ENCODE measurements around the gene MORF4L1.
"Not testable (repeated sequence)": the region's sequence is repeated elsewhere in the genome, so short reads cannot be mapped to it uniquely, and the experiment has no call there.

Gene MORF4L1

GRCh38 chr15:78879517-78880241 is 7.0 kb downstream of the MORF4L1 start:
- no peaks in the 10 kb centered on the region for H3K27me3 ChIP-seq (ENCODE audit: insufficient read depth, low read length)
- no peaks in the 10 kb centered on the region for H3K9me3 ChIP-seq (ENCODE audit: insufficient read depth, low read depth, low read length)
- no peak overlapping the region for H3K9ac ChIP-seq (ENCODE audit: low read depth, low read length)
- H3K36me3 ChIP-seq (ENCODE audit: insufficient read depth, low read depth, low read length) = peaks cover 69% of the 10 kb centered on the region
- H3K4me1 ChIP-seq (ENCODE audit: insufficient read depth, low read length) = peaks cover 13% of the 10 kb centered on the region; the same call in 1 of the 2 replicates
- H3K4me3 ChIP-seq (ENCODE audit: low read length) = no peak overlapping the region
- no peak overlapping the region for H3K27ac ChIP-seq (ENCODE audit: low read length)

GRCh38 chr15:78880242-78880533 is 7.5 kb downstream of the MORF4L1 start:
- Histone ChIP-seq H3K9ac (ENCODE audit: low read depth, low read length) (no peak overlapping the region), H3K4me1 (ENCODE audit: insufficient read depth, low read length) (peaks cover 13% of the 10 kb centered on the region; the same call in 1 of the 2 replicates), H3K4me3 (ENCODE audit: low read length) (no peak overlapping the region), H3K27me3 (ENCODE audit: insufficient read depth, low read length) (no peaks in the 10 kb centered on the region), H3K36me3 (ENCODE audit: insufficient read depth, low read depth, low read length) (peaks cover 74% of the 10 kb centered on the region), H3K9me3 (ENCODE audit: insufficient read depth, low read depth, low read length) (no peaks in the 10 kb centered on the region), H3K27ac (ENCODE audit: low read length) (no peak overlapping the region)

GRCh38 chr15:78880813-78881212 is 8.1 kb downstream of the MORF4L1 start:
- no peak overlapping the region for H3K4me3 ChIP-seq (ENCODE audit: low read length)
- peaks cover 80% of the 10 kb centered on the region for H3K36me3 ChIP-seq (ENCODE audit: insufficient read depth, low read depth, low read length)
- H3K9me3 ChIP-seq (ENCODE audit: insufficient read depth, low read depth, low read length) = no peaks in the 10 kb centered on the region
- no peak overlapping the region for H3K9ac ChIP-seq (ENCODE audit: low read depth, low read length)
- no peak overlapping the region for H3K27ac ChIP-seq (ENCODE audit: low read length)
- peaks cover 13% of the 10 kb centered on the region; the same call in 1 of the 2 replicates for H3K4me1 ChIP-seq (ENCODE audit: insufficient read depth, low read length)
- H3K27me3 ChIP-seq (ENCODE audit: insufficient read depth, low read length) = no peaks in the 10 kb centered on the region

GRCh38 chr15:78881681-78882080 is 9.0 kb downstream of the MORF4L1 start:
- no peak overlapping the region for H3K27ac ChIP-seq (ENCODE audit: low read length)
- H3K36me3 ChIP-seq (ENCODE audit: insufficient read depth, low read depth, low read length) = peaks cover 89% of the 10 kb centered on the region
- H3K4me3 ChIP-seq (ENCODE audit: low read length) = no peak overlapping the region
- peaks cover 13% of the 10 kb centered on the region; the same call in 1 of the 2 replicates for H3K4me1 ChIP-seq (ENCODE audit: insufficient read depth, low read length)
- H3K9me3 ChIP-seq (ENCODE audit: insufficient read depth, low read depth, low read length) = no peaks in the 10 kb centered on the region
- H3K27me3 ChIP-seq (ENCODE audit: insufficient read depth, low read length) = no peaks in the 10 kb centered on the region
- no peak overlapping the region for H3K9ac ChIP-seq (ENCODE audit: low read depth, low read length)

GRCh38 chr15:78889000-78889399 is 16.3 kb downstream of the MORF4L1 start:
- H3K4me3 ChIP-seq (ENCODE audit: low read length) = no peak overlapping the region
- no peak overlapping the region for H3K9ac ChIP-seq (ENCODE audit: low read depth, low read length)
- no peak overlapping the region for H3K27ac ChIP-seq (ENCODE audit: low read length)
- no peaks in the 10 kb centered on the region for H3K4me1 ChIP-seq (ENCODE audit: insufficient read depth, low read length)
- H3K36me3 ChIP-seq (ENCODE audit: insufficient read depth, low read depth, low read length) = peaks cover 100% of the 10 kb centered on the region
- H3K9me3 ChIP-seq (ENCODE audit: insufficient read depth, low read depth, low read length) = no peaks in the 10 kb centered on the region
- H3K27me3 ChIP-seq (ENCODE audit: insufficient read depth, low read length) = no peaks in the 10 kb centered on the region

- H3K36me3 ChIP-seq (ENCODE audit: insufficient read depth, low read depth, low read length) = peaks cover 100% of the 10 kb centered on the region
Measured at GRCh38 chr15:78893538-78893937, 20.8 kb downstream of the MORF4L1 start.

GRCh38 chr15:78895471-78895870 is 22.8 kb downstream of the MORF4L1 start:
- Histone ChIP-seq H3K27me3 (ENCODE audit: insufficient read depth, low read length) (no peaks in the 10 kb centered on the region), H3K4me1 (ENCODE audit: insufficient read depth, low read length) (no peaks in the 10 kb centered on the region), H3K27ac (ENCODE audit: low read length) (no peak overlapping the region), H3K9ac (ENCODE audit: low read depth, low read length) (no peak overlapping the region), H3K9me3 (ENCODE audit: insufficient read depth, low read depth, low read length) (no peaks in the 10 kb centered on the region), H3K4me3 (ENCODE audit: low read length) (no peak overlapping the region), H3K36me3 (ENCODE audit: insufficient read depth, low read depth, low read length) (peaks cover 100% of the 10 kb centered on the region)

More at GRCh38 chr15:78893538-78893937, 20.8 kb downstream of the MORF4L1 start:
- Histone ChIP-seq H3K27ac (ENCODE audit: low read length) (no peak overlapping the region), H3K27me3 (ENCODE audit: insufficient read depth, low read length) (no peaks in the 10 kb centered on the region), H3K4me3 (ENCODE audit: low read length) (no peak overlapping the region), H3K9ac (ENCODE audit: low read depth, low read length) (no peak overlapping the region), H3K9me3 (ENCODE audit: insufficient read depth, low read depth, low read length) (no peaks in the 10 kb centered on the region), H3K4me1 (ENCODE audit: insufficient read depth, low read length) (no peaks in the 10 kb centered on the region)

- no peak overlapping the region for H3K9ac ChIP-seq (ENCODE audit: low read depth, low read length)
- H3K36me3 ChIP-seq (ENCODE audit: insufficient read depth, low read depth, low read length) = peaks cover 100% of the 10 kb centered on the region
- H3K27ac ChIP-seq (ENCODE audit: low read length) = no peak overlapping the region
- no peaks in the 10 kb centered on the region for H3K27me3 ChIP-seq (ENCODE audit: insufficient read depth, low read length)
- H3K9me3 ChIP-seq (ENCODE audit: insufficient read depth, low read depth, low read length) = no peaks in the 10 kb centered on the region
- H3K4me1 ChIP-seq (ENCODE audit: insufficient read depth, low read length) = no peaks in the 10 kb centered on the region
- no peak overlapping the region for H3K4me3 ChIP-seq (ENCODE audit: low read length)
Measured at GRCh38 chr15:78898540-78898939, 25.9 kb downstream of the MORF4L1 start.

GRCh38 chr15:78900819-78901533 is 28.3 kb downstream of the MORF4L1 start:
- not testable (repeated sequence) for H3K9ac ChIP-seq (ENCODE audit: low read depth, low read length); H3K27ac ChIP-seq (ENCODE audit: low read length); H3K9me3 ChIP-seq (ENCODE audit: insufficient read depth, low read depth, low read length); H3K4me1 ChIP-seq (ENCODE audit: insufficient read depth, low read length); H3K4me3 ChIP-seq (ENCODE audit: low read length); H3K27me3 ChIP-seq (ENCODE audit: insufficient read depth, low read length)
- H3K36me3 ChIP-seq (ENCODE audit: insufficient read depth, low read depth, low read length) = peaks cover 100% of the 10 kb centered on the region

- not testable (repeated sequence) for H3K27me3 ChIP-seq (ENCODE audit: insufficient read depth, low read length); H3K27ac ChIP-seq (ENCODE audit: low read length); H3K9ac ChIP-seq (ENCODE audit: low read depth, low read length); H3K4me3 ChIP-seq (ENCODE audit: low read length); H3K4me1 ChIP-seq (ENCODE audit: insufficient read depth, low read length); H3K9me3 ChIP-seq (ENCODE audit: insufficient read depth, low read depth, low read length)
- H3K36me3 ChIP-seq (ENCODE audit: insufficient read depth, low read depth, low read length) = peaks cover 100% of the 10 kb centered on the region
Measured at GRCh38 chr15:78902281-78903032, 29.8 kb downstream of the MORF4L1 start.

GRCh38 chr15:78904599-78905358 is 32.1 kb downstream of the MORF4L1 start:
- H3K36me3 ChIP-seq (ENCODE audit: insufficient read depth, low read depth, low read length) = peaks cover 83% of the 10 kb centered on the region
- no peak overlapping the region for H3K9ac ChIP-seq (ENCODE audit: low read depth, low read length)
- H3K4me1 ChIP-seq (ENCODE audit: insufficient read depth, low read length) = no peaks in the 10 kb centered on the region
- no peaks in the 10 kb centered on the region for H3K27me3 ChIP-seq (ENCODE audit: insufficient read depth, low read length)
- H3K27ac ChIP-seq (ENCODE audit: low read length) = no peak overlapping the region
- H3K4me3 ChIP-seq (ENCODE audit: low read length) = no peak overlapping the region
- H3K9me3 ChIP-seq (ENCODE audit: insufficient read depth, low read depth, low read length) = no peaks in the 10 kb centered on the region

All from iPS-20b (cell line).